ENCODE measurements around the gene COTL1. TPM values are rescaled to one million over a fixed set of nuclear protein-coding genes. Genes with fewer than 3 reads are reported as not detected.

Gene COTL1
- total RNA-seq, 1 donor from 2014 or later, result 318 TPM

DNA sequence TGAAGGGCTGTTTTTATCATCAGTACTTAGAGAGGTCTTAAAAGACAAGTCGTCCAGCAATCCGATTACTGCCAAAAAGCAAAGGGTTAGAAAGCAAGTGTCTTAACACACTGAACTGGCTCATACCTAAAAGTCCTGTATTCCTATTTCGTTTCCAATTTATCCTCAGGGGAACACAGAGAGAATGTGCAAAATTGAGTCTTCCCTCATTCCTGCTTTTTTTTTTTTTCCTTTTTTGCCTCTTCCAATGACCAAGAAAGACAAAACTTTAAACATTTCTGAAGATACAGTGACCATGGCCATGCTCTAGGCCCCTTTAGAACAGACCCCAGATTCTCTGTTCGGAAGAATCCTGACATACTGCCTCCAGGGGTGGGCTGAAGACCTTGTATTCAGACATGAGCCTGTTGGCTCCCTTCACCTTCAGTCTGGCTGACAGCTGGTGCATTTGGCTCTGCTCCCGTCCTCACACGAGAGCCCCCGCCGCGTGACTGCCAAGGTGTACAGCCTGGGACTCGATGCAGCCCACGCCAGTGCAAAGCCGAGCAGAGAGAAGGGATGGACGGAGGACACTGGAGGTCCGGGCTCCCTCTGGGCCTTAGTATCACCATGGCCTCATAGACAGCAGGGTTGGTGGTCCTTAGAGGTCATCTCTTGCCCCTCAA is 47.0 kb downstream of the COTL1 start:
- H3K4me3 ChIP-seq (ENCODE audit: low read depth, low read length), result no peak overlapping the region
- TF ChIP-seq, protein P1, sequence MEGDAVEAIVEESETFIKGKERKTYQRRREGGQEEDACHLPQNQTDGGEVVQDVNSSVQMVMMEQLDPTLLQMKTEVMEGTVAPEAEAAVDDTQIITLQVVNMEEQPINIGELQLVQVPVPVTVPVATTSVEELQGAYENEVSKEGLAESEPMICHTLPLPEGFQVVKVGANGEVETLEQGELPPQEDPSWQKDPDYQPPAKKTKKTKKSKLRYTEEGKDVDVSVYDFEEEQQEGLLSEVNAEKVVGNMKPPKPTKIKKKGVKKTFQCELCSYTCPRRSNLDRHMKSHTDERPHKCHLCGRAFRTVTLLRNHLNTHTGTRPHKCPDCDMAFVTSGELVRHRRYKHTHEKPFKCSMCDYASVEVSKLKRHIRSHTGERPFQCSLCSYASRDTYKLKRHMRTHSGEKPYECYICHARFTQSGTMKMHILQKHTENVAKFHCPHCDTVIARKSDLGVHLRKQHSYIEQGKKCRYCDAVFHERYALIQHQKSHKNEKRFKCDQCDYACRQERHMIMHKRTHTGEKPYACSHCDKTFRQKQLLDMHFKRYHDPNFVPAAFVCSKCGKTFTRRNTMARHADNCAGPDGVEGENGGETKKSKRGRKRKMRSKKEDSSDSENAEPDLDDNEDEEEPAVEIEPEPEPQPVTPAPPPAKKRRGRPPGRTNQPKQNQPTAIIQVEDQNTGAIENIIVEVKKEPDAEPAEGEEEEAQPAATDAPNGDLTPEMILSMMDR (conservative IDR thresholded peaks at IDR 0.05; ENCODE audit: low read depth, low read length), result no peak
- DNase-seq (ENCODE audit: low read depth), result no peak

- no peak for DNase-seq (ENCODE audit: low read depth)
- no peak overlapping the region for H3K4me3 ChIP-seq (ENCODE audit: low read depth, low read length)
- TF ChIP-seq, protein P1 (conservative IDR thresholded peaks at IDR 0.05; ENCODE audit: low read depth, low read length), result no peak
Measured at GRCh38 chr16:84569382-84569987, 48.4 kb downstream of the COTL1 start.

- H3K4me3 ChIP-seq (ENCODE audit: low read depth, low read length), result no peak overlapping the region
- TF ChIP-seq, protein P1 (conservative IDR thresholded peaks at IDR 0.05; ENCODE audit: low read depth, low read length), result no peak
- DNase-seq (ENCODE audit: low read depth), result no peak
Measured at GRCh38 chr16:84568066-84568465, 49.8 kb downstream of the COTL1 start.

DNA sequence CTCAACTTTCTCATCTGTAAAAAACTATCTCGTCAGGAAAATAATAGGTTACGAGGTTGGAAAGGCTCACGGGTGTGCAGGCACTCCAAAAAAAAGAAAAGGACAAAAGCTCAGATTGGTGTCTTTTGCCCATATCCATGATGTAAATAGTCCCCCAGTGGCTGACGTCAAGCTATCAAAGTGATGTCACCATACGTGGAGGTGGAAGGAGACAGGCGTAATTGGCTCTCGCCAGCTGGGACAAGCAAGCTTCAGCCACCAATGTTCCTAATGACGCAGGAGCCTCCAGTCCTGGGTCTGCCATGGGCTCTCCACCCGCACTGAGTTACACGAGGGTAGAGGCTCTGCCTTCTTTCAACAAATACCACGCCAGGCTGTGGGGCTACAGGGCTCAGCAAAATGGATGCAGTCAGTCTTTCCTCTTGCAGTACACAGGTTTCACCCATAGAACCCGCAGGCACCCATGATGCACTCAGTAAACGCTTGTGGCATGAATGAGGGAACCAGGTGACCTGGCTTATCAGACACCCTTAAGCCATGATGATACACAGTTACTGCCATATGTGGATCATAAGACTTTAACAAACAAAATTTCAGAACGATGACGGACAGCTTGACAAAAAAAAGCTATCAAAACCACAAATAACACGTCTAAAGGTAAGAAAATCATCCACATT is 50.5 kb downstream of the COTL1 start:
- TF ChIP-seq, protein P1 (conservative IDR thresholded peaks at IDR 0.05; ENCODE audit: low read depth, low read length), result no peak
- no peak for DNase-seq (ENCODE audit: low read depth)
- no peak overlapping the region for H3K4me3 ChIP-seq (ENCODE audit: low read depth, low read length)

- TF ChIP-seq, protein P1 (conservative IDR thresholded peaks at IDR 0.05; ENCODE audit: low read depth, low read length), result no peak
- no peak overlapping the region for H3K4me3 ChIP-seq (ENCODE audit: low read depth, low read length)
- DNase-seq (ENCODE audit: low read depth), result no peak
Measured at GRCh38 chr16:84566545-84567257, 51.2 kb downstream of the COTL1 start.

- no peak overlapping the region for H3K4me3 ChIP-seq (ENCODE audit: low read depth, low read length)
- DNase-seq (ENCODE audit: low read depth), result no peak
- TF ChIP-seq, protein P1 (conservative IDR thresholded peaks at IDR 0.05; ENCODE audit: low read depth, low read length), result no peak
Measured at GRCh38 chr16:84565669-84566495, 52.0 kb downstream of the COTL1 start.

Measured in epithelial cell of proximal tubule (primary cell).